Activated CD8-positive, alpha-beta memory T cell treated with anti-CD3 and anti-CD28 coated beads for 24 hours (primary cell): Measurements from ENCODE around the gene LAMTOR1.

Experiments used
- DNase-seq: peaks from one replicate; pipeline ENCODE4 v3.0.0-alpha.2; 2020

Gene LAMTOR1

DNA sequence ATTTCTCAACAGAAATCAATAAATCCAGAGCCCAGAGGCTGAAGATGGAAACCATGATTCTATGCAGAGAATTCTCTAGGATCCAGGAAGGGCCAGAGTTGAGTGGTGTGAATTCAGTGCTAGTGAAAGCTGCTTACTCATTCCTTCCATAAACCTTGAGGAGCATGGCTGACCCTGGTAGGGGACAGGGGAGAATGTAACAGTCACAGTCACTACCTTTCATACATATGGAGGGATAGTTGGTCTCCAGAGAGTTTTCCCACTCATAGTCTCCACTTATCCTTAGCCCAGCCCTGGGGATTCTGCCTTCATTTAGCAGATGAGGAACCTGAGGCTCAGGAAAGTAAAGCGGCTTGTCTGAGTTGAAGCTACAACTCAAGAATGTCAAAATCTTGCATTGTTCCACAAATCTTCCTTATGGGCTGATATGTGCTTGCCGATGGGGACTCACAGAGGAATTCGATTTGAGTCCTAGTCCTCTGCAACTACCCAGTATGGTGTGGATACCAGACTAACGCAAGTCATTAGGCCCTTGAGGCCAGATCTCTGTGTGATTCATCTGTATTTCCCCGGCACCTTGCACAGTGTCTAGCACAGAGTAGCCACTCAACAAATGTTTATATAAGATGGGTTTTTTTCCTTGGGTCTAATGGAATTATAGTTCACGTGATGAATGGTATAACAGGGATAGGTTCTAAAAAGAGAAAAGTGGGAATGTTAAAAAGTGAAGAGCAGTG, 13.1 kb upstream of the LAMTOR1 start:
- DNase-seq: no peak

GRCh38 chr11:72114570-72114969, 11.5 kb upstream of the LAMTOR1 start:
- DNase-seq: no peak

DNA sequence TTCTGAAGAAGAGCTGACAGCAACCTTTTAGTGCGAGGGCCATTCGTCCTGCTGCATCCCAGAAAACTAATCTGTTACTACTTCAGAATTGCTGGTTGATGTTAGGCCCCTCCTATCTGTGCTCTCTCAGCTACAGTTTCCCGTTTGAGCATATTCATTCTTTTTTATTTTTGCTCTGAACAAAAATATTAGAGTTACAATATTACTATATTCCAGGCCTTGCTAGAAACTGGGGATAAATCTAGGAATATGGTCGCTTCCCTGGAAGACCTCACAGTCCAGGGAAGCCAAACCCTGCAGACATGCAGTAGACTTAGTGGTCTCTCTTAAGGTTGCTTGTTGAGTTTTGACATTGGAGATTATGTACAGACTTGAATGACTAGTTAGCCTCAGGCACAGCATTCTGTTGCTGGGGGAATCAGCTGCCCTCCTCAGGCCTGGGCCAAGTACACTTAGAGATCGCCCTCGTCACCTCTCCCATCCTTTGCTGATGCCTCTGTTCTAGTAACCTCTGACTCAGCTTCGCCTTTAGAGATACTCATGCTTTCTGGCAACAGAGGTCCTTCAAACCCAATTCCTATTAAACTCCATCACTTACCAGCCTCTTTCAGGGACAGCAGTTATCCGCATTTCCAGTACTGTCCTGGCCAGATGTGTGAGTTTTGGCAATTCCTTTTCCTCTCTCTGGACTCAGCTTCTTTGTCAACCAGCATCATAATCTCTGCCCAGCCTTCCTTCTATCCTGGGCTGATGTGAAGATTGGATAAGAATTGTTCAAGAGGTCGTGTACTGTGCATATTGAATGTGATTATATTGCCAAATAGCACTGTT, 10.1 kb upstream of the LAMTOR1 start:
- DNase-seq: no peak

- DNase-seq: peak; percentile 98
Measured at GRCh38 chr11:72112143-72112977, 9.3 kb upstream of the LAMTOR1 start, which contains the start of gene ANAPC15. TSS of gene ANAPC15 (minus strand) at chr11:72112695. CDS start at chr11:72111276, 1,419 bp downstream.

- no peak for DNase-seq
Measured at GRCh38 chr11:72111300-72112142, 8.4 kb upstream of the LAMTOR1 start.

DNA sequence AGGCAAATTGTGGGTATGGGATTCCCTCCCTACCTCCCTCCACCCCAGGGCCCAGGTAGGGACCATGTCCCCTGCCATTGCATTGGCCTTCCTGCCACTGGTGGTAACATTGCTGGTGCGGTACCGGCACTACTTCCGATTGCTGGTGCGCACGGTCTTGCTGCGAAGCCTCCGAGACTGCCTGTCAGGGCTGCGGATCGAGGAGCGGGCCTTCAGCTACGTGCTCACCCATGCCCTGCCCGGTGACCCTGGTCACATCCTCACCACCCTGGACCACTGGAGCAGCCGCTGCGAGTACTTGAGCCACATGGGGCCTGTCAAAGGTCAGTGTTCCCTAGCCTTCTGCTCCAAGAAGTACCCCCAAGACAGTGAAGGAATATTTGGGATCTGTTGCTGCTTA, 2.8 kb upstream of the LAMTOR1 start, which contains the start of gene TOMT:
Gene TOMT (plus strand): TSS at position 37 of the 400 bp plus-strand sequence. CDS start 28 bp downstream, at position 65.
- no peak for DNase-seq

DNA sequence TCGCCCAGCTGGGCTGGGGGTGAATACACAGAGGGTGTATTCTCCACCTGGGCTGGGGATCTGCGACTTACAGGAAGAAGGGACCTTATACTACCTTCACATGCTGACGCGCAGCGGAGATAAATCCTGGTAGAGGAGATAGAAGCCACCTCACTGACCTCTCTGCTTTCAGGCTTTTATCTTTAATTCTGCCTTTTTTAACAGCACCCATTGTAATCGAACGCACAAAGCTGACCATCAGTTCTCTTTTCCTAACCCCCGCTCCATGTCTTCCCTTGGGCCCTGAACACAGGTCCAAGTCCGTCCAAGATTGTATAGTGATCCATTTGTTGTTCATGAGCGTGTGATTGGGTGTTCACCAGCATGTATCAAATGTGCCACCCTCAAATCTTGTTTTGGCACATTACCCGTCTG, 664 bp upstream of the LAMTOR1 start:
- DNase-seq: no peak

- DNase-seq: no peak
Measured at GRCh38 chr11:72102631-72102945, 509 bp downstream of the LAMTOR1 start.

GRCh38 chr11:72102162-72102561, 935 bp downstream of the LAMTOR1 start:
- DNase-seq: no peak

GRCh38 chr11:72100462-72100861, 2.6 kb downstream of the LAMTOR1 start:
- DNase-seq: no peak

DNA sequence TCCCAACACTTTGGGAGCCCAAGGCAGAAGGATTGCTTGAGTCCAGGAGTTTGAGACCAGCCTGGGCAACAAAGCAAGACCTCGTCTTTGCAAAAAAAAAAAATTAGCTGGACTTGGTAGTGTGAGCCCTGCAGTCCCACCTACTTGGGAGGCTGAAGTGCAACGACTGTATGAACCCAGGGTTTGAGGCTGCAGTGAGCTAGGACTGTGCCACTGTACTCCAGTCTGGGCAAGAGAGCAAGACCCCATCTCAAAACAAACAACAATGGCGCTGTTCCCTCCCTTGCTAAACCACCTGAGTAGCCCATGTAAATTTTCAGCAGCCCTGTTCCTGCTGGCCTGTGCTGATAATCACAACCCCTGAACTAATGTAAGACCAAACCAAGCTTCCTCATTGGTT, 3.1 kb downstream of the LAMTOR1 start:
- no peak for DNase-seq

GRCh38 chr11:72098741-72099140, 4.4 kb downstream of the LAMTOR1 start:
- DNase-seq: no peak

GRCh38 chr11:72091292-72091691, 11.8 kb downstream of the LAMTOR1 start:
- DNase-seq: peak; percentile 82

DNA sequence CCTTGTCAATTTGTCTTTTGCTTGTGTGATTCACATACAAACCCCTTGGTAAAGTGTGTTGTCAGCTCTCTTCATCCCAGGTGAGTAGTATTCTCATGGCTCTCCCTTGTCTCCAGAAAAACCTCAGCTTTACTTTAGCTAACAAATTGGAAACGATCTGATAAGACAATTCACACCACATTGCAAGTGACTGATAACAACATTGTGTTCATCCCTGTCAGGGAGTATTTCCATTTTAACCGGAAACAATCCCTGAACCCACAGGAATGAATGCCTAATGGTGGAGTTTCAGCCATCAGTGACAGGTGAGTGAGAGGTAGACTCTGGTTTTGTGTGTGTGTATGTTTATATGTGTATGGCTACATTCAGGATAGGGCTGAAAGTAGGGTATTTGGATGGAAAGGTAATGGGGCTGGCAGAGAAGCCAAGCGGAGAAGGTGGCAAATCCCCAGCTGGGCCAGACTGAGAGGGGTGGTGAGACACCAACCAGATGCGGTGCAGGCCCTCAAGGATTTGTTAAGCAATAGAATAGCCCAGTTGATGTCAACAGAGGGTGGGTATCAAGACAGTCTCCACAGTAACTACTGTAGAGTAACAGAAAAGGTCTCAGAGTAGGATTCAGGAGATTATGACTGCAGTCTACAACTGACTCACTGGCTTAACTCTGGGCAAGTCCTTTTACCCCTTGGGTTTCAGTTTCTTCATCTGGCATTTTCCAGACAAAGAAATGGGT, 14.9 kb downstream of the LAMTOR1 start:
- no peak for DNase-seq

DNA sequence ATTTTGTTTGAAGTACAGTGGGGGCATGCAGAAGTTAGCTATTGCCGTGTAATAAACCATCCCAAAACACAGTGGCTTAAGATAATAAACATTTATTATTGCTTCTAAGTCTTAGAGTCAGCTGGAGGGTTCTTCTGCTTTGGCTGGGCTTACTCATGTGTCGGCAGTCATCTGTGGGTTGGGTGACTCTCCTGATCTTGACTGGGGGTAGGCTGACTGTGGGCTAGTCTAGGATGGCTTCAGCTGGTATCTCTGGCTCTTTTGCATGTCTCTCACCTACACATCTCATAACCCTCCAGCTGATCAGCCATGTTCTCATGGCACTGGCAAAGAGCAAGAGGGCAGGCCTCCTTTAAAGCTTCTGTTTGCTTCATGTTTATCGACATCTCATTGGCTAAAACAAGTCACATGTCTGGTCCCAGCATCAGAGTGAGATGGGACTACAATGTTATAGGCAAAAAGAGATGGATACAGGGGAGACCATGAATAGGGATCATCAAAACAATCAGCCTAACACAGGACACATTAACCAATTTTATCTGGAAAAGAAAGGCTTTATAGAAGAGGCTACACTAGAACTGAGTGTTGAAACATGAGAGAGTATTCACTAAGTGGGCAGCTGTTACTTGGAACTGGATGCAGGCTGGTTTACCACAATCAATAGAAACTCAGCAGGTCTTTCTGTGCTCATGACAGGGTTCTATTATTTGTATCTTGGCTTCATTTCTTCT, 17.3 kb downstream of the LAMTOR1 start:
- no peak for DNase-seq

GRCh38 chr11:72084965-72085364, 18.1 kb downstream of the LAMTOR1 start:
- no peak for DNase-seq

- DNase-seq: no peak
Measured at GRCh38 chr11:72084076-72084475, 19.0 kb downstream of the LAMTOR1 start.

DNA sequence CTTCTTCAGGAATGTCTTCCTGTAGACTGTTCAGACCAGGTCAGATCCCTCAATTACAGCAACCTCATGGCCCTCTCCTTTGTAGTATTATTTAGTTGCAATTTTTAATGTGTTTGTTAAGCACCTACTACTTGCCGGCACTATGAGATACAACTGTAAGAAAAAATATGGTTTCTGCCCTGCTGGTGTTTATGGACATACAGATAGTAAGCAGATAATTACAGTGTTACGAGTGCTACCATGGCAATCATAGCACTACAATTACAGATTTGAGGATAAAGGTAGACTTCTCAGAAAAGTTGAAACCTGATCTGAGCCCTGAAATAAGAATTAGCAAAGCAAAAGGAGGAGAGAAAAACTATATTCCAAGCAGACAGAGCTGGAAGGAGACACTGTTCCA, 19.7 kb downstream of the LAMTOR1 start:
- no peak for DNase-seq

- no peak for DNase-seq
Measured at GRCh38 chr11:72081821-72082453, 21.2 kb downstream of the LAMTOR1 start.

DNA sequence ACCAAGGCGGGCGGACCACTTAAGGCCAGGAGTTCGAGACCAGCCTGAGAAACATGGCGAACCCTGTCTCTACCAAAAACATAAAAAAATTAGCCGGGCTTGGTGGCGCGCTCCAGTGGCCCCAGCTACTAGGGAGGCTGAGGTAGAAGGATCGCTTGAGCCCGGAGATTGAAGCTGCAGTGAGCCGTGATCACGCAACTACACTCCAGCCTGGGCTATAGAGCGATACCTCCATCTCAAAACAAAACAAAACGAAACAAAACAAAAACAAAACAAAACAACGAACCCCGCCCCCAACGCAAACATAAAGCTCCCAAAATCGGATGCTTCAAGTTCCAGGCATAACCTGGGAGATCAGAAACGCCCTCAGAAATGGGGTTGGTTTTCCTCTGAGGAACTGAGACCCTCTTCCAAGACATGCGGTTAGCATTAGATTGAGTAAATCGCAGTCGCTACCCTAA, 21.9 kb downstream of the LAMTOR1 start:
- DNase-seq: no peak
